Inflammatory macrophage (primary cell): ENCODE measurements around the gene IL32.

Experiments
- DNase-seq, 2 donors: peaks; one replicate each; pipeline ENCODE4 v3.0.0-alpha.2; 2020 to 2022

The IL32 gene

DNA sequence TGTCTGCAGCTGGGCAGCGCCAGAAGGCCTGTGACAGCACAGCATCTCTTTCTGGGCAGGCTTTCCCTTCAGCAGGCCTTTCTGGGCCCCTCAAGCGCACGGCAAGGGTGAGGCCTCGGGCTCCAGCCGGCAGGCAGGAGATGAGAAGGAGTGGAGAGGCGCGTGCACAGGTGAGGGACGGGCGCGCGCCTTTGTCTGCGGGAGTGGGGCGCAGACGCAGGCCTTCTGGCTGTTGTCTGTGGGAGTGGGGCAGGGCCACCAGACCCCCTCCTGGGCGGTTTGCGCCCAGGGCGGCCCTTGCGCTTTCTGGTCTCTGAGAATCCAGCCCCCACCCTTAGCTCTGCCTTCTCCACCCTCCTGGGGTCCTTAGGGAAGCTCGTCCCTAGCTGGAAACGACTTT, 53.4 kb downstream of the IL32 start:
- no peak for DNase-seq
